PC-9 (cell line): ENCODE data around the gene ADAD1. TPM values are rescaled to one million over a fixed set of nuclear protein-coding genes. Genes with fewer than 3 reads are reported as not detected.
"Not testable (repeated sequence)": the region's sequence is repeated elsewhere in the genome, so short reads cannot be mapped to it uniquely, and the experiment has no call there.

Experiments
- BruUV-seq: library from RNA; stranded (reverse); fragments of 400-500 nt; replicated peaks from 2 replicates; lab custom pipeline; 2021; lab: Mats Ljungman, UMichigan
- CTCF ChIA-PET: fragments of 300-600 bp; sonication (Branson Sonifier 250); formaldehyde crosslinking; loops from one replicate; lab custom pipeline; 2022; ENCODE audit warnings: antibody characterized with exemption; lab: Charles Lee
- POLR2A ChIA-PET: fragments of 300-600 bp; sonication (Branson Sonifier 250); formaldehyde crosslinking; loops from one replicate; lab custom pipeline; 2022; ENCODE audit warnings: antibody characterized with exemption; ENCODE audit not compliant: unreplicated experiment; lab: Charles Lee
- DNase-seq, 2 experiments: peaks; one replicate each; pipeline versions ENCODE4 v3.0.0 to v3.0.0-alpha.2; 2015 to 2022; ENCODE audit warnings: mixed read lengths in 1 of 2
- H2AFZ ChIP-seq: fragments of 200-600 bp; sonication (generic); 2 replicates; pipeline ENCODE4 v1.8.1; 2017; ENCODE audit warnings: antibody characterized with exemption
- H3F3A ChIP-seq: fragments of 200-600 bp; sonication (generic); 2 replicates; pipeline ENCODE4 v1.8.1; 2017; ENCODE audit warnings: antibody characterized with exemption, mild to moderate bottlenecking, low read depth; ENCODE audit not compliant: insufficient read depth
- H3K27ac ChIP-seq: fragments of 200-600 bp; sonication (generic); 2 replicates; pipeline ENCODE4 v1.6.1; 2016; ENCODE audit warnings: mixed run types
- H3K27me3 ChIP-seq: fragments of 200-600 bp; sonication (generic); 2 replicates; pipeline ENCODE4 v1.6.1; 2016; ENCODE audit warnings: low read depth, mixed run types; ENCODE audit not compliant: insufficient read depth
- H3K36me3 ChIP-seq: fragments of 200-600 bp; sonication (generic); 2 replicates; pipeline ENCODE4 v1.6.1; 2016; ENCODE audit warnings: low read depth, mixed run types
- H3K4me1 ChIP-seq: fragments of 200-600 bp; sonication (generic); replicated peaks from 2 replicates; pipeline ENCODE4 v1.6.1; 2016; ENCODE audit warnings: mixed run types; ENCODE audit not compliant: insufficient read depth
- H3K4me2 ChIP-seq: fragments of 200-600 bp; sonication (generic); 2 replicates; pipeline ENCODE4 v1.6.1; 2017; ENCODE audit warnings: mixed run types
- H3K4me3 ChIP-seq: fragments of 200-600 bp; sonication (generic); 2 replicates; pipeline ENCODE4 v1.6.1; 2016; ENCODE audit warnings: mixed run types
- H3K79me2 ChIP-seq: fragments of 200-600 bp; sonication (generic); 2 replicates; pipeline ENCODE4 v1.6.1; 2017; ENCODE audit warnings: low read depth, mixed run types
- H3K9me2 ChIP-seq: fragments of 200-600 bp; sonication (generic); 2 replicates; pipeline ENCODE4 v1.8.1; 2017; ENCODE audit warnings: mild to moderate bottlenecking; ENCODE audit not compliant: insufficient read depth
- H3K9me3 ChIP-seq: fragments of 200-600 bp; sonication (generic); 2 replicates; pipeline ENCODE4 v1.8.1; 2016; ENCODE audit warnings: low read depth; ENCODE audit not compliant: insufficient read depth
- H4K20me1 ChIP-seq: fragments of 200-600 bp; sonication (generic); 2 replicates; pipeline ENCODE4 v1.8.1; 2017; ENCODE audit not compliant: insufficient read depth
- EZH2 ChIP-seq: fragments of 200-600 bp; sonication (generic); IDR thresholded peaks from 2 replicates; pipeline ENCODE4 v1.8.0; 2017; ENCODE audit warnings: antibody characterized with exemption, low read depth
- intact Hi-C: fragments of 100-400 bp; cut with micrococcal nuclease; formaldehyde crosslinking; loops from one replicate; pipeline ENCODE4 v1.10.0; 2022; ENCODE audit not compliant: unreplicated experiment
- total RNA-seq: library from RNA; stranded (reverse); gene quantifications from 2 replicates; pipeline ENCODE4 v1.2.3, GENCODE V29; 2021
- TF ChIP-seq, protein P1 (sequence below): fragments of 200-600 bp; sonication (generic); conservative IDR thresholded peaks from 2 replicates; pipeline ENCODE4 v1.6.1; 2017; ENCODE audit warnings: mixed run types, antibody characterized with exemption, mild to moderate bottlenecking, moderate library complexity

ADAD1 gene
- total RNA-seq, 1 experiment from 2014 or later, result not detected

- ChIA-PET CTCF (no interaction called here), POLR2A (no interaction called here)
- TF ChIP-seq, protein P1, sequence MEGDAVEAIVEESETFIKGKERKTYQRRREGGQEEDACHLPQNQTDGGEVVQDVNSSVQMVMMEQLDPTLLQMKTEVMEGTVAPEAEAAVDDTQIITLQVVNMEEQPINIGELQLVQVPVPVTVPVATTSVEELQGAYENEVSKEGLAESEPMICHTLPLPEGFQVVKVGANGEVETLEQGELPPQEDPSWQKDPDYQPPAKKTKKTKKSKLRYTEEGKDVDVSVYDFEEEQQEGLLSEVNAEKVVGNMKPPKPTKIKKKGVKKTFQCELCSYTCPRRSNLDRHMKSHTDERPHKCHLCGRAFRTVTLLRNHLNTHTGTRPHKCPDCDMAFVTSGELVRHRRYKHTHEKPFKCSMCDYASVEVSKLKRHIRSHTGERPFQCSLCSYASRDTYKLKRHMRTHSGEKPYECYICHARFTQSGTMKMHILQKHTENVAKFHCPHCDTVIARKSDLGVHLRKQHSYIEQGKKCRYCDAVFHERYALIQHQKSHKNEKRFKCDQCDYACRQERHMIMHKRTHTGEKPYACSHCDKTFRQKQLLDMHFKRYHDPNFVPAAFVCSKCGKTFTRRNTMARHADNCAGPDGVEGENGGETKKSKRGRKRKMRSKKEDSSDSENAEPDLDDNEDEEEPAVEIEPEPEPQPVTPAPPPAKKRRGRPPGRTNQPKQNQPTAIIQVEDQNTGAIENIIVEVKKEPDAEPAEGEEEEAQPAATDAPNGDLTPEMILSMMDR, result no peak
- no peak for TF ChIP-seq EZH2
- no TSS peak for BruUV-seq
- no peaks in the 10 kb centered on the region for H3K4me1 ChIP-seq
- no peaks in the 10 kb centered on the region for H3K27me3 ChIP-seq
- no peaks in the 10 kb centered on the region for H3K79me2 ChIP-seq
- H3K4me3 ChIP-seq, result no peak overlapping the region
- no peak overlapping the region for H3K4me2 ChIP-seq
- H3K9me3 ChIP-seq, result no peaks in the 10 kb centered on the region
- H4K20me1 ChIP-seq, result no peaks in the 10 kb centered on the region; the same call in 1 of the 2 replicates
- H2AFZ ChIP-seq, result no peak overlapping the region
- DNase-seq, result no peak
- H3K9me2 ChIP-seq, result no peaks in the 10 kb centered on the region
- H3F3A ChIP-seq, result no peaks in the 10 kb centered on the region
- intact Hi-C loops, result no loop called here
- no peaks in the 10 kb centered on the region for H3K36me3 ChIP-seq
- H3K27ac ChIP-seq, result no peak overlapping the region
These were observed 14.0 kb upstream of the ADAD1 start for GRCh38 chr4:122364700-122365404.

GRCh38 chr4:122368786-122369185, 10.0 kb upstream of the ADAD1 start:
- CTCF ChIA-PET, H3K36me3 ChIP-seq, H2AFZ ChIP-seq, H3F3A ChIP-seq, BruUV-seq, DNase-seq, H3K79me2 ChIP-seq, POLR2A ChIA-PET, H3K27ac ChIP-seq, H3K4me1 ChIP-seq, H3K27me3 ChIP-seq, H3K9me2 ChIP-seq, intact Hi-C loops, H4K20me1 ChIP-seq, H3K4me2 ChIP-seq, H3K4me3 ChIP-seq, H3K9me3 ChIP-seq: not testable (repeated sequence)

DNA sequence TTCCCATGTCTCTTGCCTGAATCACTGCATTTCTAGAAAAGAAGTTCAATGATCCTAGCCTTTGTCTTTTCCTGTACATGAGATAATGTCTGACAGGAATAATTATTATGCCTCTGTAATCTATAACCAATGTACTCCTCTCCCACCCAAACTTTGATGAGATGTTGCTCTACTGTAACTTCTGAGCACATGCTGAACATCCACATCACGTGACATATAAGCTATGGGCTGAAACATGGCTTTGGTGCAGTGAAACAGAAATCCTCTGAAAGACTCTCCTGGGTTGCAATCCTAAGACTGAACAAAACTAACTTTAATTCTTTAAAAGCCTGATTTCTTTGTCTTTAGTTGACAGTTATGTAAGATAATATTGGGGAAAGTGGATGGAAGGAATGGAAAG, 1.5 kb upstream of the ADAD1 start:
- DNase-seq, result no peak
- no peaks in the 10 kb centered on the region for H3K79me2 ChIP-seq
- intact Hi-C loops, result no loop called here
- no peaks in the 10 kb centered on the region for H3K27me3 ChIP-seq
- 0 out of 2 replicates have a peak, but pooled peaks cover 3% of the 10 kb centered on the region for H3K9me3 ChIP-seq
- H3K36me3 ChIP-seq, result no peaks in the 10 kb centered on the region
- no peaks in the 10 kb centered on the region for H3K4me1 ChIP-seq
- H3K4me3 ChIP-seq, result no peak overlapping the region
- CTCF ChIA-PET, result no interaction called here
- H3K9me2 ChIP-seq, result 0 out of 2 replicates have a peak, but pooled peaks cover 4% of the 10 kb centered on the region
- no peak overlapping the region for H3K27ac ChIP-seq
- H3F3A ChIP-seq, result no peaks in the 10 kb centered on the region
- TF ChIP-seq, protein P1, result no peak
- TF ChIP-seq EZH2, result no peak
- H2AFZ ChIP-seq, result 0 out of 2 replicates have a peak overlapping the region, but pooled peaks have one; percentile 11
- H3K4me2 ChIP-seq, result no peak overlapping the region
- POLR2A ChIA-PET, result no interaction called here
- BruUV-seq, result no TSS peak
- no peaks in the 10 kb centered on the region for H4K20me1 ChIP-seq
